HL-60 (cell line): Measurements from ENCODE around the gene TOGARAM2.

Experiments
- GABPA ChIP-seq: IDR thresholded peaks from 2 replicates; pipeline ENCODE4 v1.6.1; 2012; ENCODE audit warnings: low read depth
- POLR2AphosphoS5 ChIP-seq: IDR thresholded peaks from 2 replicates; pipeline ENCODE4 v1.6.1; 2012; ENCODE audit warnings: low read depth
- SPI1 ChIP-seq: IDR thresholded peaks from 2 replicates; pipeline ENCODE4 v1.6.1; 2012; ENCODE audit warnings: low read depth, mild to moderate bottlenecking, borderline replicate concordance
- TF ChIP-seq, protein P1 (sequence below): IDR thresholded peaks from one replicate; pipeline ENCODE4 v1.5.1; 2011; ENCODE audit warnings: low read length, control low read depth, inconsistent platforms; ENCODE audit not compliant: insufficient read depth
- TF ChIP-seq, protein P2 (sequence below): IDR thresholded peaks from 2 replicates; pipeline ENCODE4 v1.6.1; 2012; ENCODE audit warnings: low read depth; ENCODE audit not compliant: insufficient replicate concordance

DNA sequence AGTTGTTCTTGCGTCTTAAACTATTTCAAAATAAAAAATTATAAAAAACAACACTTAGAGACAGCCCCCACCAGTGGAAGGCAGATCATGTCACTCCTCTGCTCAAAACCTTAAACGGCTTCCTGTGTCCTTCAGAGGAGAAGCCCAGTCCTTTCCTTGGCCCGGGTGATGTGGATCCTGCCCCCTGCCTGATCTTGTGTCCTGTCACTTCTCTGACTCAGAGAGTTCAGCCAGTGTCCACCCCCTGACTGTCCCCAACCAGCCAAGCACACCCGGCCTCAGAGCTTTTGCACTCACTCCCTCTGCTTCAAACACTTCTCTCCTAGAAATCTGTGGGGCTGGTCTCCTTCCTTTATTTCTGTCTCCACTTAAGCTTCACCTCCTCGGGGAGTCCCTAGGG, 35.4 kb downstream of the TOGARAM2 start:
- TF ChIP-seq, protein P1, sequence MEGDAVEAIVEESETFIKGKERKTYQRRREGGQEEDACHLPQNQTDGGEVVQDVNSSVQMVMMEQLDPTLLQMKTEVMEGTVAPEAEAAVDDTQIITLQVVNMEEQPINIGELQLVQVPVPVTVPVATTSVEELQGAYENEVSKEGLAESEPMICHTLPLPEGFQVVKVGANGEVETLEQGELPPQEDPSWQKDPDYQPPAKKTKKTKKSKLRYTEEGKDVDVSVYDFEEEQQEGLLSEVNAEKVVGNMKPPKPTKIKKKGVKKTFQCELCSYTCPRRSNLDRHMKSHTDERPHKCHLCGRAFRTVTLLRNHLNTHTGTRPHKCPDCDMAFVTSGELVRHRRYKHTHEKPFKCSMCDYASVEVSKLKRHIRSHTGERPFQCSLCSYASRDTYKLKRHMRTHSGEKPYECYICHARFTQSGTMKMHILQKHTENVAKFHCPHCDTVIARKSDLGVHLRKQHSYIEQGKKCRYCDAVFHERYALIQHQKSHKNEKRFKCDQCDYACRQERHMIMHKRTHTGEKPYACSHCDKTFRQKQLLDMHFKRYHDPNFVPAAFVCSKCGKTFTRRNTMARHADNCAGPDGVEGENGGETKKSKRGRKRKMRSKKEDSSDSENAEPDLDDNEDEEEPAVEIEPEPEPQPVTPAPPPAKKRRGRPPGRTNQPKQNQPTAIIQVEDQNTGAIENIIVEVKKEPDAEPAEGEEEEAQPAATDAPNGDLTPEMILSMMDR = no peak
- no peak for TF ChIP-seq GABPA
- TF ChIP-seq, protein P2, sequence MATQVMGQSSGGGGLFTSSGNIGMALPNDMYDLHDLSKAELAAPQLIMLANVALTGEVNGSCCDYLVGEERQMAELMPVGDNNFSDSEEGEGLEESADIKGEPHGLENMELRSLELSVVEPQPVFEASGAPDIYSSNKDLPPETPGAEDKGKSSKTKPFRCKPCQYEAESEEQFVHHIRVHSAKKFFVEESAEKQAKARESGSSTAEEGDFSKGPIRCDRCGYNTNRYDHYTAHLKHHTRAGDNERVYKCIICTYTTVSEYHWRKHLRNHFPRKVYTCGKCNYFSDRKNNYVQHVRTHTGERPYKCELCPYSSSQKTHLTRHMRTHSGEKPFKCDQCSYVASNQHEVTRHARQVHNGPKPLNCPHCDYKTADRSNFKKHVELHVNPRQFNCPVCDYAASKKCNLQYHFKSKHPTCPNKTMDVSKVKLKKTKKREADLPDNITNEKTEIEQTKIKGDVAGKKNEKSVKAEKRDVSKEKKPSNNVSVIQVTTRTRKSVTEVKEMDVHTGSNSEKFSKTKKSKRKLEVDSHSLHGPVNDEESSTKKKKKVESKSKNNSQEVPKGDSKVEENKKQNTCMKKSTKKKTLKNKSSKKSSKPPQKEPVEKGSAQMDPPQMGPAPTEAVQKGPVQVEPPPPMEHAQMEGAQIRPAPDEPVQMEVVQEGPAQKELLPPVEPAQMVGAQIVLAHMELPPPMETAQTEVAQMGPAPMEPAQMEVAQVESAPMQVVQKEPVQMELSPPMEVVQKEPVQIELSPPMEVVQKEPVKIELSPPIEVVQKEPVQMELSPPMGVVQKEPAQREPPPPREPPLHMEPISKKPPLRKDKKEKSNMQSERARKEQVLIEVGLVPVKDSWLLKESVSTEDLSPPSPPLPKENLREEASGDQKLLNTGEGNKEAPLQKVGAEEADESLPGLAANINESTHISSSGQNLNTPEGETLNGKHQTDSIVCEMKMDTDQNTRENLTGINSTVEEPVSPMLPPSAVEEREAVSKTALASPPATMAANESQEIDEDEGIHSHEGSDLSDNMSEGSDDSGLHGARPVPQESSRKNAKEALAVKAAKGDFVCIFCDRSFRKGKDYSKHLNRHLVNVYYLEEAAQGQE = no peak
- no peak for TF ChIP-seq POLR2AphosphoS5
- no peak for TF ChIP-seq SPI1
